Putamen (tissue), 1 donor: ENCODE data around the gene LCN6.
"Not testable (repeated sequence)": the region's sequence is repeated elsewhere in the genome, so short reads cannot be mapped to it uniquely, and the experiment has no call there.

ENCODE experiments used
- DNase-seq: peaks from one replicate; pipeline ENCODE4 v3.0.0-alpha.2; 2016; ENCODE audit warnings: low spot score

LCN6 gene

DNA sequence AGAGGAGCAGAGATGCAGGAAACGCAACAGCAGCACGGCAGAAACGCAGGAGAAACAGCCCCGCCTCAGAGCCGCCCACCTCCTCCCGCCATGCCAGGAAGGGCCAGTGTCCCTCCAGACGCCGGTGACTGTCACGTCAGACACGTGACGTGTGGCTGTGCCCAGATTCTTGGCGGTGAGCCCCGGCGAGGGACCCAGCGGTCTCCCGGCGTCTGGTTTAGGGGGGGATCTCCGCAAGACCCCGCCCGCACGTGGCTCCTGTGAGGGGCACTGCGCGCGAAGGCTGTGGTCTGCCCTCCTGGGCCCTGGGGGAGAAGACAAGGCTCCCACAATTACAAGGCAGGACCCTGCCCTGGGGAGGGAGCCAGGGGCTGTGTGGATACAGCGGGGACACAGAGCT is 12.1 kb upstream of the LCN6 start:
- no peak for DNase-seq

DNA sequence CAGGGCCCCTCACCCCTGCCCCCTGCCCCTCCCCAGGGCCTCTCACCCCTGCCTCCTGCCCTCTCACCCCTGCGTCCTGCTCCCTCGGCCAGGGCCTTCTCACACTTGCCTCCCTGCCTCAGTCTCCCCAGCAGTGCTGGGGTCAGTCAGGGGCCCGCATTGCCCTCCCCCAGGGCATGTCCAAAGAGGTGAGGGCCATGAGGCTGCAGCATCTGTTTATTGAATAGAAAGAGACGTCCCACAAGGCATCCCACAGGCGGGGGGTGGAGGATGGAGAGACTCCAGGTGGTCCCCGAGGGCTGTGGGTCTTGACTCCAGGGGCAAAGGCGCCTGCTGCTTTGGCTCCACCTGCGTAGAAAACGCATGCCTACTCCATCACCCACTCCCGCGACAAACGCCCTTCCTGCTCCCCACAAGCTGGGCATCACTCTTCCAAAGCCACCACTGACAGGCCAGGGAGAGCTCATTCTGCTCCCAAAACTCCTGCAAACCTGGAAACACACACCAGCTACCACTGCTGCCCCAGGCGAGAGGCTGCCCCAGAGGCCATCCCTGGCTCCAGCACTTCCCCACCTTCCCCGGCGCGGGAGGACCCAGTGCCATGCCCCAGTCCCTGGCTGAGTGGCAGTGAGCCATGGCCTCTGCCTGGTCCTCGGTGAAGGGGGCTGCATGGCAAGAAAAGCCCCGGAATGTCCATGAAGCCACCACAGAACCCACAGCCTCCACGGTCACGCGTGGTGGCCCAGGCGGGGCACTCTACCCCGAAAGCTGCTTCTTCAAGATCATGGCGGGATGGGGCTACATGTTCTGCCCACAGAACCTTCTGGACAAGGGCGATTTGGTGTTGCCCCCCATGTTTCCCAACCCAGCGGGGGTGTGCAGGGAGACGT is 11.4 kb upstream of the LCN6 start:
- DNase-seq = no peak

DNA sequence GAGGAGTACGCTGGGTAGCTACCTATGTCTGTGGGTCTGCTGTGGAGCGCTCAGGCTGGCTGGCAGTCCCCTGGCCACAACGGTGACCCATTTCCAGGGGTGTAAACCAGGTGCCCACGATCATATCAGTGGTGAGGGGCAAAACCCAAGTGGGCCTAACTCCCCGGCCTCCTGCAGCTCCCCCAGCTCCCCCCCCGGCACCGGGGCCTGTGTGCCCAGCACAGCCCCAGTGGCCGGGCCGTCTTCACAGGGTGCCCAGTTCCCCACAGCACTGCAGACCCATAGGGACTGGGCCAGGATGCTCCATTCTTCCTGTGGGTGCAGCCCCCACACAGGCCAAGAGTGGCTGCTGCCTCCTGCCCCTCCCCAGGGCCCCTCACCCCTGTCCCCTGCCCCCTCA is 10.7 kb upstream of the LCN6 start:
- no peak for DNase-seq

DNA sequence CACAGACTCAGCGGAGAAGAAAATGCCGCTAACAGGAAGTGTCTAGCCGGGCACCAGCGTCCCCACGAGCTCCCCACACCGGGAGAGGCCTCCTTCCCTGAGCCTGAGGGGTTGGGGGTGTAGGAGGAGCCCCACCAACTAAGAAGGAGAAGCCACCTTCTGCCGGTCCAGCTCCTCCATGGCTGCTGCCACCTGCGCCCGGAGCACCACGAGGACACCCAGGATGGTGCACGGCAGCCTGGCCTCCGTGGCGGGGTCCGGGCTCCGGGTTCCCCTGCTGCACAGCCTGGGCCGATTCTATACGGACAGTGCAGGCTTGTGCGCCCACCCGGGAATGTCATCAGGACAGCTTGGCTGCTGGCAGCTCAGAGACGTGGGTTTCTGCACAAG is 9.4 kb upstream of the LCN6 start:
- no peak for DNase-seq

DNA sequence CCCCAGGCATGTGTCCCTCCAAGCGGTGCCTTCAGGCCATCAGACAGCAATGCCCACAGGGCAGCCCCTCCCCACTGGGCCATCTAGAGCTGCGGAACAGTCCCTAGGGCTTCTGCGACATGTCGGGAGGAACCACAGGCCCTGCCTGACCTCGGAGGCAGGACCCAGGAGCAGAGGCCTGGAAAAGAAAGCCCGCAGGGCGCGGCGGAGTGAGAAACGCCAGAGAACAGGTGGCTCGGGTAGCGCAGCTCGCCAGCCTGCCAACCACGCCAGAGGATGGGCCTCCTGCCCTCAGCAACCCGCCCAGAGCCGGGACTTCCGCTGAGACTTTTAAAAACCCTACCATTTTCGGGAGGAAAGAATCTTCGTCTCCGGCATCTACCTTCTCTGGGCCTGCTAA is 9.0 kb upstream of the LCN6 start:
- DNase-seq = no peak

DNA sequence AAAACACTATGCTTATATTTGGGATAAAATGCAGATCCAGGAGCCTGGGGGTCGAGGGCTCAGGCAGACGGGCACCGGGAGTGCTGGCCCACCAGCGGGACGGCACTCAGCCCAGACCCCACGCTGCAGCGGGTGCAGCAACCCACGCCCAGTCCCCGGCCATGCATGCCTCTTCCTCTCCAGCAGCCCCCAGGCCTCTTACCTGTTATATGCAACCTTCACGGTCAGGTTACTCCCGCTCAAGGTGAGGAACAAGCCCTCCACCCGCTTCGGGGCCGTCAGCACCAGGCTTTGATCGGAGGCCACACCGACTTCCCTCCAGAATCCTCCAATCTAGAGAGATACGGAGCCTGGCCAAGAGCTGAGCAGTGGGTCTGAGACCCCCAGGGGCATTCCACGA is 8.5 kb upstream of the LCN6 start:
- no peak for DNase-seq

DNA sequence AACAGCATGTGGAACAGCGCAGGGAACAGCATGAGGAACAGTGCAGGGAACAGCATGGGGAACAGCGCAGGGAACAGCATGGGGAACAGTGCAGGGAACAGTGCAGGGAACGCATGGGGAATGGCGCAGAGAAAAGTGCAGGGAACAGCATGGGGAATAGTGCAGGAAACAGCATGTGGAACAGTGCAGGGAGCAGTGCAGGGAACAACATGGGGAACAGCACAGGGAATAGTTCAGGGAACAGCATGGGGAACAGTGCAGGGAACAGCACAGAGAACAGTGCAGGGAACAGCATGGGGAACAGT is 7.8 kb upstream of the LCN6 start:
- no peak for DNase-seq

DNA sequence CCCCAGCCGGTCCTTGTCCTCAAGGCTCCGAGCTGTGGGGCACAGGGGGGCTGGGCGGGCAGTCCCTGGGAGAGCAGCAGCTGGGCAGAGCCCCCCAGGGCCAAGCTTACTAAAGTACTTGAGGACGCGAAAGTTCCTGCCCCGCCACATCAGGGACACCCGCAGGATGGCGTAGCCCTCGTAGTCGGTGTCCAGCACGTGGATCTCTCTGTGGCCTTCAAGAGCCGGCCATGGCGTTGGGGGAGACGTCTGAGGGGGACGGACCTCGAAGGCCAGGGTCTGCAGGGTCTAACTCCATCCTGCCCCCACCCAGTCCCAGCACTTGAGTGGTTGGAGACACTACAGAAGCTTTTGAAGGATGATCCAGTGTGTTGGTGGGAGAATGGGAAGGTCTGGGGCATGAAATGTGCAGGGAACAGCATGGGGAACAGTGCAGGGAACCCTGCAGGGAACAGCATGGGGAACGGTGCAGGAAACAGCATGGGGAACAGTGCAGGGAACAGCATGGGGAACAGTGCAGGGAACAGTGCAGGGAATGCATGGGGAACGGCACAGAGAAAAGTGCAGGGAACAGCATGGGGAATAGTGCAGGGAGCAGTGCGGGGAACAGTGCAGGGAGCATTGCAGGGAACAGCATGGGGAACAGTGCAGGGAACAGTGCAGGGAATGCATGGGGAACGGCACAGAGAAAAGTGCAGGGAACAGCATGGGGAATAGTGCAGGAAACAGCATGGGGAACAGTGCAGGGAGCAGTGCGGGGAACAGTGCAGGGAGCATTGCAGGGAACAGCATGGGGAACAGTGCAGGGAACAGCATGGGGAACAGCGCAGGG is 7.2 kb upstream of the LCN6 start:
- not testable (repeated sequence) for DNase-seq

DNA sequence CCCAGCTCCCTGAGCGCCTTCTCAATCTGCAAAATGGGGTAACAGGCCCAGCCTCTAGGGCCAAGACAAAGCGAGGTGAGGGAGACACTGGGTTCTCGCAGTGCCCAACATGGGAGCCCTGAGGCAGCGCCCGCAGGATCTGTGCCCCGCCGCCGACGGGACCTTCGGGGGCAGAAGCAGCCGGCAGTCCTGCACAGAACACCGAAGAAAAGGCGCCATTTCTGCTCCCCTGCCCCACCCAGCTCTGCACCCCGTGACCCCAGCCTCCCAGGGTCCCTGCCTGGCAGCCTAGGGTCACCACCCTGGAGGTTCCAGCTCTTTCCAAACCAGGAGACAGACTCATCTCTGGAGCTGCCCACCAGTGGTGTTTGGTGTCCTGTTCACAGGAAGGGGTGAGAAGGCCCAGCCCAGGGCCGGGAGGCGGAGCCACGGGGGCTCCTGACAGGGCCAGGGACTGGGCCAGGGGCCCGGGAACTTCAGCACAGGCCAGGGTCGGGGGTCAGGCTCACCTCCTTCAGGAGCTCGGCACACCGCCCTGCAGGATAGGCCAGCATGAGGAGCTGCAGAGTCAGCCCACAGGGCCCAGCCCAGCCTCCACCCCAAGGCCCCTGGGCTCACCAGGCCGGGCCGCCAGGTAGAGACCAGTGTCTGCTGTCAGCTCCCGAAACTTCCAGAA is 6.4 kb upstream of the LCN6 start:
- DNase-seq = no peak

DNA sequence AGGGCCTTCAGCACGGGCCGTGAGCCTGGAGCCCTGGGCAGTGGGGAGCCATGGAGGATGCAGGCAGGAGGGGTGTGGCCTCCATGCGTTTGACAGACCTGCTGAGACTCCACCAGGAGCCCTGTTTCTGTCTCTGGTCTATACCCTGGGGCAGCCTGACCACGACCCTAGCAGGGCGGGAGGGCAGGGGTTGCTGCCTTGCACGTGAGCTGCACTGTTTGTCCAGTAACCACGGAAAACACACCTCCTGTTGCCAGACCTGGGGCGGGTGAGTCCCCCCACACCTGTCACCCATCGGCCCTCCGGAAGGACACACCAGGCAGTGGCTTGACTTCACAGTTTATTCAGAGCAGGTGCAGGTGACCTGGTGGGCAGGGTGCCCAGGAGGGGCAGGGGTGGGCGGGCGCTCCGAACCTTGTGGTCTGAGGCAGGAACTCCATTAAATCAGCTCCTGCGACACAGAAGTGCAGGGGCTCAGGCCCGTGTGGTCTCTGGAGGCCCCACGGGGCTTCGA is 5.8 kb upstream of the LCN6 start:
- DNase-seq = no peak

DNA sequence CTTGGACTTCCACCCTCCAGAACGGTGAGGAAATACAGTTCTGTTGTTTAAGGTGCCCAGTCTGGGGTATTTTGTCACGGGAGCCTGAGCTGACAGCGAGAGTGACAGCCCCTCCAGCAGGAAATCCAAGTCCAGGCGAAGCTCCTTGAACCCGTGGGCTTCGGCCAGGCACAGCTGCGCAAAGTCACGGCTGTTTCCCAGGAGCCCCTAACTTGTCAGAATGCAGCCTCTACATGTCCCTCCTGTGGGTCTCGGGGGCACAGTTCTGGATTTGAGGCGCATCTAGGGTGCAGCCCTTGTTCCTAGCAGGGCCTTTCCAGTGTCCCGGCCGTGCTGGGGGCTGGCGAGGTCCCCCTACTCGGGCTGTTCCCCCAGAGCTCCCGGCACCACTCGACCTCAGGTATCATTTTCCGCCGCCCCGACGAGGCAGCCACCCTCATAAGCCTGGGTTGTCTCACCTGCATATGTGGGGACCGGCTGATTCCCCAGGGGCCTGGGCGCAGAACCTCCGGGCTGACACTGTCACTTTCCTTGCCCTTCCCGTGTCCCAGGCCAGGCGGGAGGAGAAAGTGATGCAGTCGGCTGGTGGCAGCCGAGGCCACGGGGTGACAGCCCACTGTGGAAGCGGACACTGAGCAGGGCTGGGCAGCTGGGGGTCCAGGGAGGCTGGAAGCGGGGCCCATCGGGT is 5.2 kb upstream of the LCN6 start:
- no peak for DNase-seq

DNA sequence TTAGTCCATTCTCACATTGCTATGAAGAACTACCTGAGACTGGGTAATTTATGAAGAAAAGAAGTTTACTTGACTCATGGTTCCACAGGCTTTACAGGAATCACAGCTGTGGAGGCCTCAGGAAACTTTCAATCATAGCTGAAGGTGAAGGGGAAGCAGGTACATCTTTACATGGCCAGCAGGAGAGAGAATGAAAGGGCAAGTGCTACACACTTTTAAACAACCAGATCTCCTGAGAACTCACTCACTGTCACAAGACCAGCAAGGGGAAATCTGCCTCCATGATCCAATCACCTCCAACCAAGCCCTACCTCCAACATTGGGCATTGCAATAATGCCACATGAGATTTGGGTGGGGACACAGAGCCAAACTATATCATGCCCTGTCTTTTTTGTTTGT is 3.5 kb upstream of the LCN6 start:
- no peak for DNase-seq

DNA sequence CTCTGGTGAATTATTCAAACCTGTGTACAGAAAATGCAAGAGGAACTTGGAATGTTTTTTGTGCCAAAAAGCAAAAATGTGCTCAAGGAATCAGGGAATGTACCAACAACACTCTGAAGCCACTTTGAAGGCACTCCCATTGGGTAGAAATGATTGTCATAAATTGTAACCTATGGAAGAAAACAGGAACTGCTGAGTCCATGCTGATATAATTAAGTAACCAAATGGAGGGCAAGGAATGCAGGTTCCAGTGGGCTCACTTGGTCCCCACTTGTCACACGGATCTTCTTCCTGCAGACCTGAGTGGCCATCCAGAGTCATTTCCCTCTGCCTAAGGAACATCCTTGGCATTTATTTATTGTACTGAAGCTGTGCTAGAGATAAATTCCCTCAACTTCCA is 2.9 kb upstream of the LCN6 start:
- no peak for DNase-seq

DNA sequence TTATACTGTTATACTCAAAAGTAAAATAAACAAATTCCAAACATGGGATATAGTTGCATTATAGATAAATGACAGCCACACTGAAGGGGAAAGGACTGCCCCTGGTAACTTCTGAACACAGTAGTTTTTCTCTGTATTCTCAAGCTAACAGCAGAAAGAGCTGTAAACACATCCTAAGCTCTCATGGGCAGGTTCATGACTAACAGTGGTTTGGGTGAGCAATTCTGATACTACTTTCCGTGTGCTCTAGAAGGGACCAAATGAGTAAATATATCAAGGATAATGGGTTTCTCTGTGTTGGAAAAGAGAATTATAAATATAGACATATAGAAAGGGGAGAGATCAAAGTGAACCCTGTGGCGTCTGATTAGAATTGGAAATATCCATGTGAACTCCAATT is 2.2 kb upstream of the LCN6 start:
- no peak for DNase-seq

DNA sequence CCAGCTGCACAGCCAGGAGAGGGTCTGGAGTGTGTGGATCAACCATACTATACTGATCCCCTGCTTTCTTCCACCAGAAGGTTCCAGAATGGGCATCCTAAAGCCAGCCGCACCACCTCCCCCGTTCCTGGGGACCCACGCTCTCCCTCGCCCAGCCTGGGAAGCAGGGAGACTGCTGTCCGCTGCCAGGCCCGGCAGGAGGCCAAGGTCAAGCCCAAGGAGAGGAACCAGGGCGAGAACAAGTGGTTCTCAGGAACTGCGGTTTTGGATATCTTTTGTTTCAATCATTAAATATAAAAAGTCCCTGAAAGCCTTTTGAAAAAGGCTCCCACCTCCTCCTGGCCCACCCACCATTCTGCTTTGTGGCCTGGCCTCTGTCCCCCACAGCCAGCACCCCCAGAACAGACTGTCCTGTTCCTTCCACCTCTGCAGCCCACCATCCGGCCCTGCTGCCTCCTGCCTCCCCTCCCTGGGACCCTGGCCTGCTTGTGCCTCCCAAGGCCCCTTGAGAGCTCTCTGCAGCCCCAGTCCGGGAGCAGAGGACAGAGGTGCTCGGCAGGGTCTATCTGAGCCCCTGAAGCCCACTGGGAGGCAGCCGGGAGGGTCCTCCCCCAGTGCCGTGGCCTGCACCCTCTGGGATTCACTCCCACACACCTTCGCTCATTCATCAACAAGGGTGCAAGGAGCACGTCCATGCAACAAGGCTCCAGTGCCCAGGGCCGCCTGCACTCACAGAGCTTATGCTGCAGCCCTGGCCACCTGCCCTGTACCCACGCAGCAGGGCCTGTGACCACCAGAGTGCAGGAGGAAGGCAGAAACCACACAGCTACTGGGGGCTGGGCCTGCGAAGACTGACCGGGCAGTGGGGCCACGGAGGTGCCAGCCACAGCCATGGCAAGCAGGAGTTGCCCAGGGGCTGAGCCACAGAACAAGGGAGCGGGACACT is 614 bp upstream of the LCN6 start:
- DNase-seq = no peak

DNA sequence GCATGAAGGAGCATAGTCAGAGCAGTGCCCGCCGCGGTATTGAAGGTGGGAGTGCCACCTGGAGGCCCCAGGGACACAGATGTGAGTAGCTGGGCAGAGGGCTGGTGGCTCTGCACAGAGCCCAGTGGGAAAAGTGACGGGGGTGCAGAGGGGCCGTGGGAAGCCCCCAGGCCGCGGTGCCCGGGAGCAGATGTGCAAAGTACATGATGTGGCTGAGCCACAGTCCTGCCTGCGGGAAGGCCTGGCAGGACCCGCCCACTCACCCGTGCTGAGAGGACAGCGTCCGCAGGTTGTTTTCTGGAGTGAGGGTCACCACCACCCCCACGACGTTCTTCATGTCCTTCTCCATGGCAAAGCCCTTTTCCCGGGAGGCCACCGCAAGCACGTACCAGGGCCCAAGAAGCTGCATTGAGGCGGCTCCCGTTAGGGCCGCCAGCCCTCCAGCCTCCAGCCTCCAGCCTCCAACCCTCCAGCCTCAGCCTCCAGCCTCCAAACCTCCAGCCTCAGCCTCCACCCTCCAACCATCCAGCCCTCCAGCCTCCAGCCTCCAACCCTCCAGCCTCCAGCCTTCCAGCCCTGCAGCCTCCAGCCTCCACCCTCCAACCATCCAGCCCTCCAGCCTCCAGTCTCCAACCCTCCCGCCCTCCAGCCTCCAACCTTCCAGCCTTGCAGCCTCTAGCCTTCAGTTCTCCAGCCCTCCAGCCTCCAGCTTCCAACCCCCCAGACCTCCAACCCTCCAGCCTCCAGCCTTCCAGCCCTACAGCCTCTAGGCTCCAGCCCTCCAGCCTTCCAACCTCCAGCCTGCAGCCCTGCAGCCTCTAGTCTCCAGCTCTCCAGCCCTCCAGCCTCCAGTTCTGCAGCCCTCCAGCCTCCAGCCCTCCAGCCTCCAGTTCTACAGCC is 914 bp downstream of the LCN6 start:
- no peak for DNase-seq

DNA sequence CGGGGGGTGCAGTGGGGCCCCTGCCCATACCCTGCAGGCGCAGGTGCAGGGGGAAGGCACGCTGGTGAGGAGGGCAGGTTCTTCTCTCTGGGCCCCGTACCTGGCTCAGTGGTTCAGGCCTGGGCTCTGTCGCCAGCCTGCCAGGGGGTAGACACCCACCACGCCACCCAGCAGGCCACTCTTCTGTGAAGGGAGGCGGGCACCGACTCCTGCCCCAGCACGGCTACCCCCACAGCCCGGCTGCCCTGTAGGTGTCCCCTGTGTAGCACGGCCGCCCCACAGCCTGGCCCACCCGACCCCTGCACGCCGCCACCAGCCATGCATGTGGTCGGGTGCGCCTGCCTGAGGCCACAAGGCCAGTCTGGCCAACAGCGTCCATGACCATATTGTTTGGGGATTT is 1.7 kb downstream of the LCN6 start:
- no peak for DNase-seq

DNA sequence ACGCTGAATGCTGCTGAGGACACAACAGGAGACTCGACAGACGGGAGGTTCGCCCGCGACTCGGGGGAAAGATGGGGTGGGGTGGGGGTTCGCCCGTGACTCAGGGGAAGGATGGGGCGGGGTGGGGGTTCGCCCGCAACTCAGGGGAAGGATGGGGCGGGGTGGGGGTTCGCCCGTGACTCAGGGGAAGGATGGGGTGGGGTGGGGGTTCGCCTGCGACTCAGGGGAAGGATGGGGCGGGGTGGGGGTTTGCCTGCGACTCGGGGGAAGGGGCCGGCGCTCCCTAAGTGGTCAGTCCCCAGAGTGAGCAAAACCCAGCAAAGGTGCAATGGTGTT is 2.2 kb downstream of the LCN6 start:
- DNase-seq = no peak

DNA sequence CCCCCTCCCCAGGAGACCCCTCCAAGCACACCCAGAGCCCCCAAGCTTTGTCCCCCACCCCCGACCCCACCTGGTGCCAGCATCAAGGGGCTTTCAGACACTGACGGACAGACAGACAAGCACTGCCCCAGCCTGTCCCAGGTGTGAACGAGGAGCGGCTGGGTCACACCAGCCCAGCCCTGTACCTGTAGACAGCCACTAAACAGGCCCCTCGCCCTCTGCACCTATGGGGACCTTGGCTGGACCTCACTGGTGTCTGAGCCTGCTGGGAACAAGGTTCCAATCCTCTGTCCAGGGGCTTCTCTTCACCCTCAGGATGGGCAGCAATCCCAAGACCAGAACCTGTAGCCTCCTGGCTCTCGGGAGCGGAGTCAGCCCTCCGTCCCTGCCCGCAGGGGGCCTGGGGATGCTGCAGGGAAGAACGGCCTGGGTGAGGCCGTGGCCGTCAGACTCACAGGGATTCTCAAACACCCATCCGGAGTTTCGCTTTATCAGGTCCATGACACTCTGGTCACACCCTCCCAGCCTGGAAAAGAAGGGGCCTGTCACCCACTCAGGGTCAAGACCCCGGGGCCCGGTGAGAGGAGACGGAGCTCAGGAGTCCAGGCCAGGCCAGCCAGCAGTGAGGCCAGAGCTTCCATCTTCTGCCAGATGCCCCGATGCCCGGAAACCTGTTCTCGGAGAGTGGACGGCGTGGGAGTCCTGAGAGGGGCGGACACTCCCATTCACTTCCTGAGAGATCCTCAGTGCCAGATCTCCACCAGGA is 2.8 kb downstream of the LCN6 start:
- DNase-seq = no peak
